Islet of Langerhans (tissue), 1 donor: ENCODE results near the gene HILPDA.

Experiments used
- FAIRE-seq: peaks from one replicate; lab custom pipeline; 2011; peaks lifted over from hg19 to GRCh38; lab: Jason Lieb, UNC

Gene HILPDA, protein sequence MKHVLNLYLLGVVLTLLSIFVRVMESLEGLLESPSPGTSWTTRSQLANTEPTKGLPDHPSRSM

DNA sequence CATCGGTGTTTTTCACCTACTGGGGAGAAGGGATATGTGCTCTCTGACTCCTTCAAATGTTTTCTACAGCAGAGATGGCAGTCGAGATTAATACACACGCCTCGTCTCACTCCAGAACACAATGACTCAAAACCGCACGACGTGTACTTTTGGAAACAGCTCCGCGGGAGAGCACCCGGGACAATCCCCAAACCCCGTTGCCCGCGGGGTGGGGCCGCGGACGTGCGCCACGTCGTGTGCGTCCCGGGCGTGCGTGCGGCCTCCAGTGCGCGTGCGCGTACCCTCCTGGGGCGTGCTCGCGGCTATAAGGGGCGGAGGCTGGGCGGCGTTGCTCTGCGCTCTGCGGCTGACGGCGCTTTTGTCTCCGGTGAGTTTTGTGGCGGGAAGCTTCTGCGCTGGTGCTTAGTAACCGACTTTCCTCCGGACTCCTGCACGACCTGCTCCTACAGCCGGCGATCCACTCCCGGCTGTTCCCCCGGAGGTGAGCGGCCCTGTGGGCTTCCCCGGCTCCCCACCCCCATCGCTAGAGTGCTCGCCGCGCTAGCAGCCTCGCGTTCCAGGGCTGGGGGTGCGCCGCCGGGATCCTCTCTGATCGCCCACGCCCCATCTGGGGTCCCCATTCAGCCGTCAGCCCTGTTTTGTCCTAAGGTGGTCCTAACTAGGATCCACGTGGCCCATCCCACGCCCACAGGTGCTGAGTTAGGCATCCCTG is at the start of gene HILPDA:
HILPDA (plus strand) TSS at position 336 of the 712 bp plus-strand sequence. CDS start 1,391 bp downstream, outside the sequence.
- no peak for FAIRE-seq

DNA sequence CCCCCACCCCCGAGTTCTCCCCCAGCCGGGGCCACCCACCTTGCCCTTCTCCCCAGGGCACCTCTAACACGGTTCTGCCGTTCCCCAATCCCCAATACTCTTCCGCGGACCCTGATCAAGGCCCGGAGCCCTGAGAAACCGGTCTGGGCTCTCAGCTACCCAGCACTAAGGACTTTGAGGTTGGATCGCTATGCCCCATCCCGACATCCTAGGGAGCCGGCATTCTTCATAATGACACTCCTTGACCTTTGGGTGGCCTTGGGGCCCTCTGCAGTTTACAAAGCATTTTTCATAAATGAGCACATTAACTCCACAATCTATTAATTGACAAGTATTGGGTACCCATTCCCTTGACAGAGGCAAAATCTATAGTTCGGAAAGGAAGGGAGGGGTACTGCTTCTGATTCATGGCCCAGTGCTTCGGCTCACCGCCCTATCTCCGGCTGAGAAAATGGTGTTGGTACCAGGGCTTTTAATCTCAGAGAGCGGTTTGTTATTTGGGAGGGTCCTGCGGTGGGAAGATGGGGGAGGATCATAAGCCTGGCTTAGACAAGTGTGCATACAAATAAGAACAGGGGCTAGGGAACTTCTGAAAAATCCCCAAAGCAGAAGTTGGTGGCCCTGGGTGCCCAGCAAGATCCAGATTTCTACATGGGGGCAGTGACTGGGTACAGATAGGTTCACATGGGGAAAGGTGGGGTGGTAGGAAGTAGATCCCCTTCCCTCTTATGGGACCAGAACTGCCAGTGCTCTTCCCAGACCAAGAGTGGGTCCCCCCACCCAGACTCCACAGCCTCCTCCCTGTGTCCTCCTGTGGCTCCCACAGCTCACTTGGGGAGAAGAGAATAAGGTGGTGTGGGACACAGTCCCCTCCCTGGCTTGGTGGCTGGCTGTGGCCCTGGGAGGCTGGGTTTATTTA is 49.1 kb upstream of the HILPDA start:
- no peak for FAIRE-seq

DNA sequence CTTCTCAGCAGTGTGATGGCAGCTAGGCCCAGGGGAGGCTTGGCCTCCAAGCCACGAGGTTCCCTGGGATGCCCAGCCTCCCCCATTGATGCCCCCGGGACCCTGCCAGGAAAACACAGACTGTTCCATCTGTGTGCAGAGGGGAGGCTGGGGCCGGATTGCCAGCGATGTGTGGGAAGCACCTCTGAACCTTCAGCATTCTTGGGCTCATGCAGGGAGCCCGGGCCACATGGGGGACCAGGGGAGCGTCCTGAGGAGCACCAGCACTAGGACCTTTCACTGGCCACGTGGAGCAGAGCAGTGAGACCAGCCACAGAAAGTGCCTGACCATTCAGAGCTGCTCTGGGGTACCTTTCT is 48.5 kb upstream of the HILPDA start:
- FAIRE-seq, result no peak

DNA sequence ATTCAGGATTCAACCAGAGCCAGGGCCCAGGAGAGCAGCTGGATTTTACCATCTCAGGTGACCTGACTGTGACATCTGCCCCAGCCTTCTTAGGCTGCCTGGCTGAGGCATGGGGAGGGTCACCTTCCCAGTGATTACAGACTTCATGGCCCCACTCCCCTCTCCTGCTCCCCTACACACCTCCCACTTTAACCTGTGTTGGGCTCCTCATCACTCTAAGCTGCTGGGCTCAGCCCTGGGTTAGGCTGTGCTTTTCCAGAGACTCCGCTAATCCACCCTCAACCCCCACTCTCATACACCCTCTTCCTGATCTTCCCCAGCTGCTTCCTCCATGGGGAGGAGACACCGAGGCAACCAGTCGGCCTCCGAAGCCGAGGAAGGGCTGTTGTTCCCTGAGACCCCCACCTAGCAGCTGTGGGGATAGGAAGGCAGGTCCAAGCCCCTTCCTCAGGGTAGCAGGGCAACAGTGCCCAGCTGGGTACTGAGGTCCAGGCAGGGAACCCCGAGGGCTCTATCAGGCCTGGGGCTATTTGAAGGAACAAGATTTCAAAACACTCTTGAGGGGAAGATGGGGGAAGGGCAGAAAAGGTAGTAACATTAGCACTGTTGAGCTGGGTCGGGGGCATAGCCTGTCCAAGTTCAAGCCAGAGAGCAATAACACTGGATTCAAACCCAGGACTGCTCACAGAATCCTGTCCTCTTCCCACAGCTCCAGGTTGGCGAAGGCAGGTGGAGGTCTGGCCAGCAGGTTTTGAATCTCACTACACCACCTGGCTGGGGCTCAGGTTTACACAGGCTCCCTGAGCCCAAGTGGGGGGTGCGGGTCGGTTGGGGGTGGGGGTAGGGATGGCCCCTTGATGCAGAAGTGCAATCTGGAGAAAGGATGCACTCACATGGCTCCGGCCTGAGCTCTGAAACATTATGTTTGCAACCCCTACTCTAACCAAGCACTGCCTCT is 47.6 kb upstream of the HILPDA start:
- no peak for FAIRE-seq

DNA sequence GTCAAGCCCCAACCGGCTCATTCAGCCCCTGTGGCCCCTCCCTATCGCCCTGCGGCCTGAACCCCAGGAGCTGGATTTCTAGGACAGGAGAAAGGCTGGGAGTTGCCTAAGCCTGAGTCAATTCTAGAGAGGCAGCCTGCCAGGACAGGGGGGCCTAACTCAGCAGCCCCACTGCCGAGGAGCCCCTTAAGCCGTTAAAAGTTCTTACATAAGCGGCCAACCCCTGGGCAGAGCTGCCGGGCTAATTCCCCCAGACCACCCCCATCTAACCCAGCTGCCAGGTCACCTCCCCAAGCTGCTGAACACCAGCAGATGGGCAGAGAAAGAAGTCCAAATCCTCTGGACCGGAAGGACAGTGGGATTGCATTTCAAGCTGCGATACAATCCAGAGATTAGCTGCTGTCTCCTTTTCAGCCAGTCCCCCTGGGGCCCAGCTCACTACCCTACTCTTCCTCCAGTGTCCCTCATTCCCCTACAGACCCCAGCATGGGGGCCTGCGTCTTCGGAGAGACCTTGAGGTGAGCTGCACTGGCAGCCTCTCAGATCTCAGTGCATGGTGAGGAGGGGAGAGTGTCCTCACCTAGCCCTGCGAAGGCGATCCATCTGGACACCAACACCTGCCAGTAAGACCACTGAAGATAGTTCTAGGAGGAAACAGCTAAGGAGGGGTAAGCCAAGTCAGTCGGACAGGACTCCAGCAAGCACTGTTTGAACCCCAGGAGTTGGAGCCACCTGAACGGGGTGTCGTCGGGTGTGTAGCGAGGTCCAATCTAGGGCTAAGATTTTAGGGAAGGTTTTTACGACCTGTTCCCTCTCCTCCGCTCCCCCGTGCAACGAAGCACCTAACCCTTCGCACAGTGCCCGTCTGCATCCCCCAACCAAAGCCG is 46.7 kb upstream of the HILPDA start:
- FAIRE-seq, result no peak

DNA sequence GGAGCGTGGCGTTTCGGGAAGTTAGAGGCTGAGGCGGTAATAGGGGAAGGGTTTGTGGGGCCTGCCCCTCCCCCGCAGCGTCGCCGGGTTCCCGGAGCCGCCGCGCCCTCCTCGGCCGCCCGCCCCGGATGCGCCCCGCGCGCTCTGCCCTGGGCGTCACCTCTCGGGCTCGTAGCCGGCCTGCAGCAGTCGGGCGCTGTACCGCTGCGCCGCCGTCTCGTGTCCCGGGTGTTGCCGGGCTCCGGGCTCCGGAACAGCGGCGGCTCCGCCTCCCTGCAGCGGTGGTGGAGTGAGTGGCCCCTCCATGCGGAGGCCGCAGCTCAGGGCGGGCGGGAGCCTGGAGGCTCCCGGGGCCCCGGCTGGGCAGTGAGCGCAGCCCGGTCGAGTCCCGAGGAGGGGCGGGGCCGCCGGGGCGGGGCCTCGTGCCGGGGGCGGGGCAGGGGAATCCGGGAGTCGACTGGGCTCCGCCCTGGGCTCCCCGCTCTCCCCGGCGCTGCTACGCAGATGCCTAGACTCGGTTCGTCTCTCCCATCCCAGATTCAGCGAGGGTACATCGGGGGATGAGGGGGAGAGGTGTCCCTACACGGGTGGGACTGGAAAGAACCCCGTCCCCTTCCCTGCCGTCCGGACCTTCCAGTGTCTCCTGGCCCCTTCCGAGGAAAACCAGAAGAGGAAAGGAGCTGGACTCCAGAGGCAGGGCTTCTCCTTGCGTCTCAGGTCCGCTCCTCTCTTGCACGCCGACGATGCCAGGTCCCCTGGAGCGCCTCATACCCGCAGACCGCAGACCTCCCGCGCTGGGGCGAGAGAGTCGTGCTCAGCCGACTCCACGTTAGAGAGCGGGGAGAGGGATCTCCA is 45.9 kb upstream of the HILPDA start, which contains the start of gene IMPDH1:
IMPDH1 (minus strand) TSS at position 387 of the 855 bp plus-strand sequence; CDS start at position 306, 81 bp downstream.
- no peak for FAIRE-seq

DNA sequence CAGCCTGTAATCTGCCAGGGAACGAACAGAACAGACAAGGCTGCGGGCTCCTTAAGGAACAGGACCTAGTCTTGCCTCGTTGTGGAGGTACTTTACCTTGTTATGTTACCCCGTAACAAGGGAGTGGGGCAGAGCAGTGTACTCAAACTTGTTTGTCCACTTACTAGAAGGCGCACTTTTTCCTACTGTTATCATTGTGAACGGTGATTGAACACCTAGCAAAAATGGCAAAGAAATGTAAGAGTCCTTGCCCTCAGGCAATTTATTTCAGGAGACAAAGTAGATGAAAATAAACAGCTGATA is 45.3 kb upstream of the HILPDA start:
- no peak for FAIRE-seq

DNA sequence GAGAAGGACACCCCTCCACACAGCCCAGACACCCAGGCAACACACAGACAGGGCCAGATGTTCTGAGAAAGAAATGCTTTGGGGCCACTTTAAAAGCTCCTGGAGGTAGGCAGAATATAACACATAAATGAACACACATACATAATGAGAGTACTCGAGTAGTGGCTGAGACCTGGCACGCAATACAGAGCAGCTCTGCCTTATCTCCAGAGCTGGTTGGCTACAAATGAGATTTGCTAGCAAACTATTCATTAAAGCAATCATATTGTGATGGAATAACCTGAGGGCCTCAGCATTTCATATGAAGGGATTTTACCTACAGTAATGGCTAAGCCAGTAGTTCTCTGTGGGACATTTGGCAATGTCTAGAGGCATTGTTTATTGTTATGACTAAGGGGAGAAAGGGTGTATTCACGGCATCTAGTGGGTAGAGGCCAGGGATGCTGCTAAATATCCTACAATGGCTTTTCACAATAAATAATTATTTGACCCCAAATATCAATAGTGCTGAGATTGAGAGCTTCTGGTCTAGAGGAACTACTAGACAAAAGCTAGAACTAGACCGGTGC is 40.4 kb upstream of the HILPDA start:
- FAIRE-seq, result no peak

DNA sequence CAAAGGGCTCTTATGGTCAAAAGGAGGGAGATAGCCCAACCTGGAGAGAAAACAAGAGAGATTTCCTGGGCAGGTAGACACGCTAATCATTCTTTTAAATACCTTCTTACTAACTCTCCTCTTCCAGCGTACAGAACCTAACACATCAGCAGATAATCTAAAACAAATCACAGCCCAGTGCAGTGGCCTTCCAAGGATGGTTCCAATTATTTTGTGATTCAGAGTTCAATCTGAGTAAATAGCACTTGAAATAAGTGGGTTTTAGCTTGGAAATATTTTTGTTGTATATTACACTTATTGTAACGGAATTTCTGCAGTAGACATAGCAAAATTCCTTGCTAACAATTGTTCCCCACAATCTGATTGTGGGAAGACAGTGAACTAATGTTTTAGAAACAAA is 38.6 kb upstream of the HILPDA start:
- FAIRE-seq, result no peak

DNA sequence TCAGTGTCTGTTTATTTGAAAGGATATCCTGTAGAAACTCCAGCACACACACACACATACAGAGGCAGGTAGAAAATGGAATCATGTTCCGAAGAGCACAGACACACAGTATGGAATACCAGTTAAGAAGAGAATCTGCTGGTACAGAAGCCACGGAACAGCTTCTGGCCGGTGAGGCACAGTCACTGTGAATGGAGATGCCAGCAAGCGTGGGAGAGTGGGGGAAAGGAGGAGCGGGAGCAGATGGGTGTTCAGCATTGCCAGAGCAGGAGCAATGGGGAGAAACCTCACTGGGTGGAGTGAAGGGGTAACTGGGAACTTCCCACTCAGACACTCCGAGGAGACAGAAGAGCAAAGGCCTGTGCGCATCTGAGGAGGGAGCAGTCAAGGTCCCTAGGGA is 36.4 kb upstream of the HILPDA start:
- FAIRE-seq, result no peak

DNA sequence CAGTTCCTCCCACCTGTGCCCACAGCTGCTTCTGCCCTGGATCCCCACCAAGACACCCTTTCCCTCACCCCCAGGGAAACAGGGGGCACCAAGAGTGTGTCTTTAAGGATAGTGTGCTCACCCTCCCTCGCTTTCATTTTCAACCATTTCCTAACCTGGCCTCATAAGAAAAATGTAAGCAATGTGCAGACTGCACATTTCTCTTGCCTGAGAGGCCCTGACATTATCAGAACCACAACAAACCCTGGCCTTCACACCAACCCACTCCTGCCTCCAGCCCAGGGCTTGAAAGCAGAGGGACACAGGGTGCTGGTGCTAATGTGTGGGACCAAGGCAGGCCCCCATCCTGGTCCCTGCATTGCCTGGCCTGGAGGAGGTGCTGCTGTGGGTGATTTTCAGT is 34.9 kb upstream of the HILPDA start:
- no peak for FAIRE-seq

DNA sequence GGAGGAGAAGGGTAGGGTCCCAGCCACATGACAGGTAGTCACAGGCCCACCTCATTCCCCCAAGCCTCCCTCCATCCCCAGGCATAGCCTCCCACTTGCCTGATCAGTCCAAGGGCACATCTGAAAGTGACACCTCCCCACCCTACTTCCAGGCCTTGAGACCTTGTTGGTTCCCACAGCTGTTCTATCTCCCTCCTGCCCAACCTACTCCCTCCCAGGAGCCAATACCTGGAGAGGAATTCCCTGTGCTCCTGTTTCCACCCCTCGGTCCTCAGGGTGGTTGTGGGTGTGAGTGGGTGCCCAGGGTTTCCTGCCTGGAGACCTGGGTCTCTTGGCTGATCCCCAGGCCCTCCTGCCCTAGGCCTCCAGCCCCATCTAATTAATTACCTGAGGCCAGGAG is 34.3 kb upstream of the HILPDA start:
- FAIRE-seq, result no peak

DNA sequence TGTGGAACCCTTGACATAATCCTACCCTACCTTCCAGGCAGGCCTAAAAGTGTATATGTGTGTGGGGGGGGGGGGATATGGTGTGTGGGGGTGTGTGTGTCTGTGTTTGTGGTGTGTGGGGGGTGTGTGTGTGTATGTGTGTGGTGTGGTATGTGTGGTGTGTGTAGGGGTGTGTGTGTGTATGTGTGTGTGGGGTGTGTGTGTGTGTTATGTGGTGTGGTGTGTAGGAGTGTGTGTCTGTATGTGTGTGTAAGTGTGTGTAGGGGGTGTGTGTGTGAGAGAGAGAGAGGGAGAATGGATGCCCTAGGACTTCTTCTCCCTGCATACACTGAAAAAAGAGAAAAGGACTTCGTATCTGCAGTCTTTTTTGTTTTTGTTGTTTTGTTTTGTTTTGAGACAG is 33.6 kb upstream of the HILPDA start:
- no peak for FAIRE-seq

DNA sequence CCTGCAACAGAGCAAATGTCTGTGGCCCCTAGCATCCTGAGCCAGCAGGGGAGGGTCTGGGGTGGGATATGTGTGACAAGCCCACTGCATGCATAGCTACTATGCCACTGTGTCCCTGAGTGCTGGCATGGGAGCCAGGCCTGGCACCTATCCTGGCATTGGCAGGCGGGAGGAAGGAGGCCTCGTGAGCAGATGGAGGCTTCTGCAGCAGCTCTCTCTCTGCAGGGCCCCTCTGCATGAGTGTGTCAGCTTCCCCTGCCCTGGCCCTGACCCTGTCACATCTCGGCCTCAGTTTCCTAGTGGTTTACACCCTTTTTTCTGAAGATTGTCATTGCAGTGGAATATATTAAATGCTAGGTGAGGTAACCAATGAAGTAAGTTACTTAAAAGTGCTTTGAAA is 32.8 kb upstream of the HILPDA start:
- FAIRE-seq, result no peak

DNA sequence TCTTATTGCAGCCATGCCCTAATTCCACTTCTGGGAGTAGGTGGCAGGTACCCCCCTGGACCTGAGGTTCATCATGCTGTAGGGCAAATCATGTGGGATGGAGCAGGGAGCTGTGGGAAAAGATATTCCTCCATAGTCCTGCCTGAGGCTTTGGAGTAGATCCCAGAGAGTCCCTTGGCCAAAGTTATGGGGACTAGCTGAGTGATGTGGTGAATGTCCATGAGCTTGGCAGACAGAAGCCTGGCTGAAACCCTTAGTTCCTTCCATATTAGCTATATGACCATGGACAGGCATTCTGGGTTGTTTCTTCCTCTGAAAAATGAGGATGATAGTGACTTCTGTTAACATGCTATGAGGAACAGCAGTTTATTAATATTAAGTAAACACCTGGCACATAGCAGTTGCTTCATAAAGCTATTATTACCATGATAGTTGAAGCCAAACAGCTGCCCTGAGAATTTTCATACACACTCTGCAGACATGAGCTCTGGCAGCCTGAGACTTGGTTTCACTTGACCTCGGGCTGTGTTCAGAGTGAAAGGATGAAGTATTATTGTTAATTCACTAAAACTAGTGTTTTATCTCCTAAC is 30.9 kb upstream of the HILPDA start:
- no peak for FAIRE-seq

DNA sequence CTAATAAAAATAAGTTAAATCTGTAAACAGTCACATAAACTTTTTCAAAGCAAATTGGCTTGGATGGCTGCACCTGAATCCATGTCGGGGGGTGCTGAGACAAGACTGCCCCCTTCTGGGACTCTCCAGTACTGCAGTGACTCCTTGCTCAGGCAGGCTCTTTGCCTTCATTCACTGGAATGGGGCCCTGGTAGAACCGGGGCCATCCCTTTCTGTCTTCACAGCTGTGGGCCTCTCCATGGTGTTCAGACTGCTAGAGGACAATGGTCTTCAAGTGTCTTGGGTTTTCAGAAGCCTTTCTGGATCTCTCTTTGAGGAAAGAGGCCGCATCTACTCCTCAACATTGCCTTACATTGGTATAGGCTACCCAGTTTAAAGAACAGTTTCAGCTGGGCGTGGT is 29.8 kb upstream of the HILPDA start:
- no peak for FAIRE-seq

DNA sequence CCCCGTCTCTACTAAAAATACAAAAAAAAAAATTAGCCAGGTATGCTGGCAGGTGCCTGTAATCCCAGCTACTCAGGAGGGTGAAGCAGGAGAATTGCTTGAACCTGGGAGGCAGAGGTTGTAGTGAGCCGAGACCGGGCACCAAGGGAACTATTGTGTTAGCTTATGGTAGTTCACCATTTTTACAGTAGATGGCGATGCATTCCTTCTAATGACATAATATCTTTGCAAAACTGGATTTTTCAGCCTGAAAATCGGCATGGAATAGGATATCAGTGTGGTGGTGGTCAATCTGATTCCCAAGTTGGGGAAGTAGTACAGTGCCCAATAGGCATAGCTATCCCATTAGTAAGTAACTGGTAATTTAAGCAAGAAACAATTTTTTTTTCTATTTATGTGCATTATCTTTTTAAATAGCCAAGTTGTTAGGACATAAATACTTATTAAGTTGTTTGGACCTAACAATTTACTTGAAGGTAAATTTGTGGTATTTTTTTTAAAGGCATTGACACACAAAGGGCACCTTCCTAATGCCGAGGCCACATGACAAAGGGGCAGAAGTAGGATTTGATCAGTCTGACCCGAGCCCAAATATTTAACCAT is 28.3 kb upstream of the HILPDA start:
- FAIRE-seq, result no peak

DNA sequence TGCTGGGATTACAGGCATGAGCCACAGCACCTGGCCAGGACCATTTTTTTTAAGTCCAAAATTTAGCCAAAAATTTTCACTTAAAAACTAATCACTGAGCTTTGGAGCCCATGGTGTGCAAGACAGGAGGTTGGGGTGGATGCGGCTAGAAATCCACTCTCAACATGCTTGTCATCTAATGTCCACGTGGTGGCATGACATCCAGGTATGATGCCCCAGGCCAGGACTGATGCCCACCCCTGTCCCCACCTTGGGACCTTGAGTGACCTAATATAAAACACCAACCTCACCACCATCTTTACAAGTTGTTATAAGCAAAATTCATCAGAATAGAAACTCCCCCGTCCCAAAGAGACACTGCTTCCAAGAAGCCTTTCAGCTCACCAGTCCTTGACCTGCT is 25.5 kb upstream of the HILPDA start:
- FAIRE-seq, result no peak

DNA sequence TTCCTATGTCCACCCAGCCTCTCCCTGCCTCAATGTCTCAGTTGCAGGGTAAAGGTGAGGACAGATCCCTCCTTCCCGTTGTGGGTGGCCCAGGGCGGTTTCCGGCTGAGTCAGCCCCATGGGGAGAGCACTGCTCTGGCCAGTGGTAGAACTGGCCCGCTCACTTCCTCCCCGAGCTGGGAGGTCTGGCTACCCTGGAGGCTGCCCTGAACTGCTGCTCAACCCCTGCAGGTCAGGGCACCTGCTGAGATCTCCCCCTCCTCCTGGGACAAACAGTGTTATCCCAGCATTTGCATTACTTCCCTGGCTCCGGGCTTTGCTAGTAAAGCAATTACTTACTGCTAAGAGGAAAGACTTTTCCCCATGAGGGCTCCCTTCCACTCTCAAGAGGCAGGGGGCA is 24.5 kb upstream of the HILPDA start:
- FAIRE-seq, result no peak
